ENCODE data around the gene TANK. TPM values are rescaled to one million over a fixed set of nuclear protein-coding genes. Genes with fewer than 3 reads are reported as not detected.

TANK gene
- total and polyA plus RNA-seq, 2 of the 13 experiments (the other 11 are each of a cell fraction or from before 2014, with no cell fraction given) = 66.9 to 96.1 TPM

DNA sequence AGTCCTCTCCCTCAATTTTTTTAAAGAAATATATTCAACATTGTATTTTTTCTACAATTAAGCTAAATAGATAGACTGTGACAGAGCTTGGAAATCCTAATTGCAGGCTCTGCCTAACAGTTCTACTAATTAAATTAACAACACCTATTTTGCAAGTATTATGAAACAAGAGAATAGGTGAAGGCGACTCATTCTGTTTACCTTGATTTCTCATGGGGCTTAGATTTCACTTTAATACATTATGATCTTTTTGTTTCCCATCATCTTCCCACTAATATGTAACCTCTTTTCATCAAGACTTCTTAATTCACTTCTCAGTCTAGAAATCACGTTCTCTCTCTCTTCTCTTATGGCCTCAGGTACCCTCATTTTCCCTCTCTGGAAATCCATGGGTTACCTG, 42.7 kb upstream of the TANK start (continued):
- TF ChIP-seq, protein P1, sequence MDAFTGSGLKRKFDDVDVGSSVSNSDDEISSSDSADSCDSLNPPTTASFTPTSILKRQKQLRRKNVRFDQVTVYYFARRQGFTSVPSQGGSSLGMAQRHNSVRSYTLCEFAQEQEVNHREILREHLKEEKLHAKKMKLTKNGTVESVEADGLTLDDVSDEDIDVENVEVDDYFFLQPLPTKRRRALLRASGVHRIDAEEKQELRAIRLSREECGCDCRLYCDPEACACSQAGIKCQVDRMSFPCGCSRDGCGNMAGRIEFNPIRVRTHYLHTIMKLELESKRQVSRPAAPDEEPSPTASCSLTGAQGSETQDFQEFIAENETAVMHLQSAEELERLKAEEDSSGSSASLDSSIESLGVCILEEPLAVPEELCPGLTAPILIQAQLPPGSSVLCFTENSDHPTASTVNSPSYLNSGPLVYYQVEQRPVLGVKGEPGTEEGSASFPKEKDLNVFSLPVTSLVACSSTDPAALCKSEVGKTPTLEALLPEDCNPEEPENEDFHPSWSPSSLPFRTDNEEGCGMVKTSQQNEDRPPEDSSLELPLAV (CRISPR knock-in tag; conservative IDR thresholded peaks at IDR 0.05; ENCODE audit: low read depth) = no peak
- TF ChIP-seq ELF1 (CRISPR knock-in tag; IDR thresholded peaks at IDR 0.05) (no peak), SRSF4 (IDR thresholded peaks at IDR 0.05; ENCODE audit: low read depth, low read length, poor library complexity, severe bottlenecking) (no peak), ZNF644 (CRISPR knock-in tag; IDR thresholded peaks at IDR 0.05; ENCODE audit: low read depth) (no peak), ZNF766 (CRISPR knock-in tag; IDR thresholded peaks at IDR 0.05; ENCODE audit: borderline replicate concordance) (no peak), MEF2D (CRISPR knock-in tag; IDR thresholded peaks at IDR 0.05) (no peak)
- TF ChIP-seq, protein P2, sequence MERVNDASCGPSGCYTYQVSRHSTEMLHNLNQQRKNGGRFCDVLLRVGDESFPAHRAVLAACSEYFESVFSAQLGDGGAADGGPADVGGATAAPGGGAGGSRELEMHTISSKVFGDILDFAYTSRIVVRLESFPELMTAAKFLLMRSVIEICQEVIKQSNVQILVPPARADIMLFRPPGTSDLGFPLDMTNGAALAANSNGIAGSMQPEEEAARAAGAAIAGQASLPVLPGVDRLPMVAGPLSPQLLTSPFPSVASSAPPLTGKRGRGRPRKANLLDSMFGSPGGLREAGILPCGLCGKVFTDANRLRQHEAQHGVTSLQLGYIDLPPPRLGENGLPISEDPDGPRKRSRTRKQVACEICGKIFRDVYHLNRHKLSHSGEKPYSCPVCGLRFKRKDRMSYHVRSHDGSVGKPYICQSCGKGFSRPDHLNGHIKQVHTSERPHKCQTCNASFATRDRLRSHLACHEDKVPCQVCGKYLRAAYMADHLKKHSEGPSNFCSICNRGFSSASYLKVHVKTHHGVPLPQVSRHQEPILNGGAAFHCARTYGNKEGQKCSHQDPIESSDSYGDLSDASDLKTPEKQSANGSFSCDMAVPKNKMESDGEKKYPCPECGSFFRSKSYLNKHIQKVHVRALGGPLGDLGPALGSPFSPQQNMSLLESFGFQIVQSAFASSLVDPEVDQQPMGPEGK (CRISPR knock-in tag; IDR thresholded peaks at IDR 0.05) = no peak
- TF ChIP-seq, protein P3, sequence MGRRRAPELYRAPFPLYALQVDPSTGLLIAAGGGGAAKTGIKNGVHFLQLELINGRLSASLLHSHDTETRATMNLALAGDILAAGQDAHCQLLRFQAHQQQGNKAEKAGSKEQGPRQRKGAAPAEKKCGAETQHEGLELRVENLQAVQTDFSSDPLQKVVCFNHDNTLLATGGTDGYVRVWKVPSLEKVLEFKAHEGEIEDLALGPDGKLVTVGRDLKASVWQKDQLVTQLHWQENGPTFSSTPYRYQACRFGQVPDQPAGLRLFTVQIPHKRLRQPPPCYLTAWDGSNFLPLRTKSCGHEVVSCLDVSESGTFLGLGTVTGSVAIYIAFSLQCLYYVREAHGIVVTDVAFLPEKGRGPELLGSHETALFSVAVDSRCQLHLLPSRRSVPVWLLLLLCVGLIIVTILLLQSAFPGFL (CRISPR knock-in tag; IDR thresholded peaks at IDR 0.05) = no peak
- TF ChIP-seq, protein P4, sequence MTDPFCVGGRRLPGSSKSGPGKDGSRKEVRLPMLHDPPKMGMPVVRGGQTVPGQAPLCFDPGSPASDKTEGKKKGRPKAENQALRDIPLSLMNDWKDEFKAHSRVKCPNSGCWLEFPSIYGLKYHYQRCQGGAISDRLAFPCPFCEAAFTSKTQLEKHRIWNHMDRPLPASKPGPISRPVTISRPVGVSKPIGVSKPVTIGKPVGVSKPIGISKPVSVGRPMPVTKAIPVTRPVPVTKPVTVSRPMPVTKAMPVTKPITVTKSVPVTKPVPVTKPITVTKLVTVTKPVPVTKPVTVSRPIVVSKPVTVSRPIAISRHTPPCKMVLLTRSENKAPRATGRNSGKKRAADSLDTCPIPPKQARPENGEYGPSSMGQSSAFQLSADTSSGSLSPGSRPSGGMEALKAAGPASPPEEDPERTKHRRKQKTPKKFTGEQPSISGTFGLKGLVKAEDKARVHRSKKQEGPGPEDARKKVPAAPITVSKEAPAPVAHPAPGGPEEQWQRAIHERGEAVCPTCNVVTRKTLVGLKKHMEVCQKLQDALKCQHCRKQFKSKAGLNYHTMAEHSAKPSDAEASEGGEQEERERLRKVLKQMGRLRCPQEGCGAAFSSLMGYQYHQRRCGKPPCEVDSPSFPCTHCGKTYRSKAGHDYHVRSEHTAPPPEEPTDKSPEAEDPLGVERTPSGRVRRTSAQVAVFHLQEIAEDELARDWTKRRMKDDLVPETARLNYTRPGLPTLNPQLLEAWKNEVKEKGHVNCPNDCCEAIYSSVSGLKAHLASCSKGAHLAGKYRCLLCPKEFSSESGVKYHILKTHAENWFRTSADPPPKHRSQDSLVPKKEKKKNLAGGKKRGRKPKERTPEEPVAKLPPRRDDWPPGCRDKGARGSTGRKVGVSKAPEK (CRISPR knock-in tag; IDR thresholded peaks at IDR 0.05; ENCODE audit: borderline replicate concordance) = no peak

Measured in HepG2 (cell line).